HCT116 (cell line): ENCODE results near the gene DNAJC5G.

Experiments
- CBX3 ChIP-seq: IDR thresholded peaks from 2 replicates; pipeline ENCODE4 v1.6.1; 2012; ENCODE audit warnings: low read depth
- CEBPB ChIP-seq: IDR thresholded peaks from 2 replicates; pipeline ENCODE4 v1.6.1; 2012; ENCODE audit warnings: low read depth
- CTCF ChIP-seq, 3 experiments: fragments of 200-600 bp in 1 of 3; sonication (generic) in 1 of 3; IDR thresholded peaks in 2 of 3; conservative IDR thresholded peaks in 1 of 3; 2 replicates each; pipeline ENCODE4 v1.5.1; 2012 to 2017; ENCODE audit warnings: low read depth in 2 of 3, low read length in 2 of 3, antibody characterized with exemption in 1 of 3, borderline replicate concordance in 1 of 3, control low read depth in 1 of 3, mild to moderate bottlenecking in 1 of 3, mixed read lengths in 1 of 3, mixed run types in 1 of 3, moderate library complexity in 1 of 3; ENCODE audit not compliant: insufficient read depth in 1 of 3
- ELF1 ChIP-seq: IDR thresholded peaks from 2 replicates; pipeline ENCODE4 v1.6.1; 2012; ENCODE audit warnings: low read depth, borderline replicate concordance
- EZH2 ChIP-seq: fragments of 200-600 bp; sonication (generic); IDR thresholded peaks from 2 replicates; pipeline ENCODE4 v1.6.1; 2017; ENCODE audit warnings: antibody characterized with exemption, mixed run types
- EZH2phosphoT487 ChIP-seq: fragments of 200-600 bp; IDR thresholded peaks from 2 replicates; pipeline ENCODE4 v1.6.1; 2018; ENCODE audit warnings: antibody characterized with exemption, borderline replicate concordance
- POLR2A ChIP-seq: IDR thresholded peaks from 2 replicates; pipeline ENCODE4 v1.7.0; 2011; ENCODE audit warnings: borderline replicate concordance; ENCODE audit not compliant: insufficient read depth, insufficient read length; ENCODE audit errors: extremely low read depth
- POLR2AphosphoS5 ChIP-seq: IDR thresholded peaks from 2 replicates; pipeline ENCODE4 v1.6.1; 2011; ENCODE audit warnings: mild to moderate bottlenecking, low read depth, low read length, moderate library complexity
- REST ChIP-seq: IDR thresholded peaks from 2 replicates; pipeline ENCODE4 v1.6.1; 2012; ENCODE audit warnings: low read depth
- SIN3A ChIP-seq: IDR thresholded peaks from 2 replicates; pipeline ENCODE4 v1.6.1; 2012; ENCODE audit warnings: low read depth
- YY1 ChIP-seq: IDR thresholded peaks from 2 replicates; pipeline ENCODE4 v1.6.1; 2011; ENCODE audit warnings: low read length, low read depth, moderate library complexity, mild to moderate bottlenecking; ENCODE audit not compliant: insufficient replicate concordance; ENCODE audit errors: extremely low read depth

- TF ChIP-seq EZH2phosphoT487 (no peak), YY1 (no peak), CTCF (IDR thresholded peaks at IDR 0.05 in 2 of 3, conservative IDR thresholded peaks at IDR 0.05 in 1 of 3; ENCODE audit: borderline replicate concordance in 1 of 3, insufficient read depth in 1 of 3, low read depth in 2 of 3, low read length in 2 of 3) (no peak), POLR2A (no peak), SIN3A (no peak), ELF1 (no peak), POLR2AphosphoS5 (no peak), EZH2 (no peak), CEBPB (no peak), REST (no peak), CBX3 (no peak)
Observed at GRCh38 chr2:27280826-27281225, 5.6 kb downstream of the DNAJC5G start.
